GM18511 (cell line): ENCODE measurements around the gene MGMT.

Experiments
- ATAC-seq: cut with Tn5 transposase; IDR thresholded peaks from one replicate; pipeline ENCODE4 v1.9.1; 2021; ENCODE audit warnings: mild to moderate bottlenecking, moderate library complexity; ENCODE audit not compliant: unreplicated experiment

The MGMT gene

GRCh38 chr10:129678186-129678585 lies 211.1 kb downstream of the MGMT start:
- no peak for ATAC-seq

- no peak for ATAC-seq
Observed at GRCh38 chr10:129679207-129679606, 212.2 kb downstream of the MGMT start.

DNA sequence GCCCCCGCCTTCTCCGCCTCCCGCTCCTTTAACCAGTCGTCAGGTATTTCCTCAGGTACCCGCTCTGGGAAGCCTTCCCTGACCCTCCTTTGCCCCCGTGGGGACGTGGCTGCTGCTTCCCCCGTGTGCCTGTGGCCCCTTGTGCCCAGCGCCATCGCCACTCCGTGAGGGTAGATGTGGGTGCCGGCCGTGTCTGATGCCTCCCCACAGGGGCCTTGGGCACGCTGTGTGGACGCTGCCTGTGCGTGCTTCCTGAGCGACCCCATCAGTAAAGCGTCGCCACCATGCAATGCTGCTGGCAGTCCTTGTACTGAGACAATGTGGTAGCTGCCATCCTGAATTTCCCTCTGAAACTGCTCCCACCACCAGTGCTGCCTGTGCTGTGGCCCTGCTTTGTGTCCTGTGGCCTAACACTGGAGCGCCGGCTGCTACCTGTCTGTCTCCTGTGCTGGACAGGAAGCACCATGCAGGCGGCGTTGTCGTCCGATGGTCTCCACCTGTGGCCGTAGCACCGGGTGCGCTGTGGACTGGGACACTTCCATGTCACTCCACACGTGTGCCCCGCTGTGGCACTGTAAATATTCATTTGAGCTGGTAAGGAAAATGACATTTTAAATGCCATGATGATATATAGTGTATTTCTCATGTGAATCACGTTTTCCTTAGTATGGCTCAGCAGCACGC lies 213.8 kb downstream of the MGMT start:
- ATAC-seq = no peak

DNA sequence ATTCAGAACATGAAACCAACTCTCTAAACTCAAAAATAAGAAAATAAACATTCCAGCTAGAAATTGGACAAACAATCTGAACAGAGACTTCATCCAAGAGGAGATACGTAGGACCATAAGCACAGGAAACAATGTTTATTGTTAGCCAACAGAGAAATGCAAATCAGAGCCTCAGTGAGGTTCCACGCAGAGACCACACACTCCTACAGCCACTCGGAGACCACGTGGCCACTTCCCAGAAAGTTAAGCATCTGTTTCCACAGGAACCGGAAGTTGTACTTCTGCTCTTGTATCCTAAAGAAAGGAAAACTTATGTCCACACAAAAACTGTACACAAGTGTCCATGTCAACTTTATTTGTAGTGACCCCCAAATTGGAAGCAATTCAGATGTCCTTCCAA lies 214.8 kb downstream of the MGMT start:
- ATAC-seq = no peak

DNA sequence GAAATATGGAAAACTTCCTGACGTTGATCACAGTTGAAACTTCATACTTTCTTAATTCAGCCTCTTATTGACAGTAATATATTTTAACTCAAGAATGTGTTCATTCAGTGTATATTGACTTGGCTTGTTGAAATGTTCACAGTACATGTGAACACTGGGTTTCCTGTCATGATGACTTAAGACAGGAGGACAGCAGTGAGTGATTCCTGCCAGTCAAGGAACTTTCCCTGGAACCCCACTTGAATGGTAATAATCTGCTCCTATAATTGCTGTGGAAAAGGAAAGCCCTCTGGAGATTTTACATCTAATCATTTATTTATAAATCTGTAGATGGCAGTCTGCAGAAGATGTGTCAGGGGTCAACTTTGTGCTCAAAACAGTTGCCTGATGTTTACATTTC lies 216.5 kb downstream of the MGMT start:
- ATAC-seq = no peak

DNA sequence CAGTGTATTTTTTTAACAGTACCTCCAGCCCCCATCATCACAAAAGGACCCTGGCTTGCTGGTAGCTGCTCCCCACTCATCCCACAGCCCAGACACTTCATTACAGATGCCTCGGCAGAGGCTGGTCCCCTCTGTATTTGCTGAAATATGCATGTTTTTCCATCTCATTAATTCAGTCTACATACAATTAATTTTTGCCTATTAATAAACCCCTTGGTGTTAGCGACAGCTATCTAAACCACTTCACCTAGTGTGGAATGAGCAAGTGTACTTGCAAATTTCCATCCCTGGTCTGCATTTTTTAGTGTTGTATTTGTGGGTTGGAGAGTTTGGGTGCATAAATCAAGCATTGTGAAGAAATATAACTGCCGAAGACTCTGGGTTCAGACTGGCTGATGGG lies 216.9 kb downstream of the MGMT start:
- ATAC-seq = no peak

DNA sequence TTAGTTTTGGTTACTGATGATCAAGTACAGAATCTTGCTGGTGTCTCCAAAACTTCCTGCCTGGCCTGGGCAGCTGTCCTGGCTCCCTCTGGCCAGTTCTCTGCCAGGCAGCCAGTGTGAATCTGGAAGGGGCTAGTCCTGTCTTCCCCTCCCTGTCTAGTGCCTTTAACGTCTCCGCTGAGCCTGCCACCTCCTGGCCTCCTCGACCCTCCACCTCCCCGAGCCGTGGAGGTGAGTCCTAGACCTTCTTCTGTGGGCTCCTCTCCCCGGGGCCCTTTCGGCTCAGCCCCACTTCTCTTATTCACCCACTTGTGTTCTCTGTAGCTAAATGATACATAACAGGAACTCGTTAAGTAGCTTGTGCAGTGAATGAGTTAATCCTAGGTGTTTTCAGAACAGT lies 218.2 kb downstream of the MGMT start:
- no peak for ATAC-seq

DNA sequence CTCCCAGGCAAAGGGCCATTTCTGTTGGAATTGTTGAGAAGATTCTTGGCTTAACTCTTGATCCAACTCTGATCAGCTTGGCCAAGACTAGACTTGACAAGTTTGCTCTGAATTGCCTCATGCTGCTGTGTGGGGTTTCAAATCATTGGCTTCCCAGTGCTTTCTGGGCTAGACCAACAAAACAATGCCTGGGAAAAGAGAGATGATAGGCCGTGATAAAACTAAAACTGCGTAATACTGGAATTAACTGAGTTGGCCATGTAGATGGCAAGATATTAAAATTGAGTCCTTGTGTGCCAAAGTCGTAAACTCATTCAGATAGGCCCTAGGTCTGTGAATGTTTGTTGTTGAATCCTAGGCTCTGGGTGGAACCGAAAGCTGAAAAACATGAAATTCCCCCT lies 222.6 kb downstream of the MGMT start:
- ATAC-seq = no peak

DNA sequence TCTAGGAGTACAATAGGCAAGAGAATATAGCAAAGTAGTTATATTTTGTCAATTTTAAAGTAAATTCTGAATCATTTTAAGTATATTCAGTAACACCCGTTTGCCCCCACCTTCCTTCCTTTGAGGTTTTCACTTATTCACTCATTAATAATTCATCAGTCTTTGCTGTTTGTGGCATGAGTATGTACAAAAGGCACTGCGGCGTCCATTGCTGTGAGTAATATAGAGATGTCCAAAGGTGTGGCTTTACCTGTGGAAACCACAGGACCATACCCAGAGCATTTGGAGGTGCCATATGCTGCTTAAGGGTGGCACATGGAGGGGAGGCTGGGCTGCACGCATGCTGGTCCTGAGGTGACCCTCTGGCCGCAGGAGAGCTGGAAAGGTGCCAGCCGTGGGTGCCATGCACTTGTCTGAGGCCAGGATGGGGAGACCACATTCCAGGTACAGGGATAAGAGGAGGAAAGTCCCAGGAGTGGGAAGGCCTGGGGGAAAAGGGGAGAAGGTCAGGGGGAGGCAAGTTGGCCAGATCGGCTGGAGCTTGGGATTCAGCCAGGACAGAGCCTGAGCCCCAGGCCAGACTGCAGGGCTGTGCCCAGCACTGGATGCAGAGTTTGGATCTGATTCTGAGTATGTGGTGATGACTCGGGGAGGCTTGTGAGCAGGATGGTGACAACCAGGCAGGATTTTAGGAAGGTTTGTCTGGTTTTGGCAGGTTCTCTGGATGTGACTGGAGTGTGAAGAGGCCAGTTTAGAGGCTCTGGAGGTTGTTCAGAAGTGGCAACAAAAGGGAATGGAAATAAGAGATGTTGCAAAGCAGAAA lies 223.4 kb downstream of the MGMT start:
- no peak for ATAC-seq

DNA sequence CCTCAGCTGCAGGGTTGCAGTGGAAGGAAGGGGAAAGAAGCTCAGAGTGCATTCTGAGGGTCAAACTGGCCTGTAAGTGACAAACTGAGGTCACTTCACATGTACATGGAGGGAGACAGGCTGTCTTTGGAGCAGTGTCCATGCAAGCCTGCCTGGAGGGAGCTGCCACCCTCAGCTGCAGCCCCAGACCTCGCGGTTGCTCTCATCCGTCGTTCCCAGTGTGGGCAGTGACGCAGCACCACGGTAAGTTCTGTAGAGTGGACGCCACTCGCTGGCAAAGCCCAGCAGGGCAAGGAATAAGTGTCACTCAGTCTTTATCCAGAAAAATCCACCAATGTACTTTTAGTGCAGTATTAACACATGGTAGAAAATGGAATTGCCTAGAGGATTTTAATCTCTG lies 225.7 kb downstream of the MGMT start:
- ATAC-seq = no peak

GRCh38 chr10:129693382-129693781 lies 226.3 kb downstream of the MGMT start:
- no peak for ATAC-seq

GRCh38 chr10:129694184-129694583 lies 227.1 kb downstream of the MGMT start:
- no peak for ATAC-seq

GRCh38 chr10:129694691-129695243 lies 227.7 kb downstream of the MGMT start:
- ATAC-seq = no peak

DNA sequence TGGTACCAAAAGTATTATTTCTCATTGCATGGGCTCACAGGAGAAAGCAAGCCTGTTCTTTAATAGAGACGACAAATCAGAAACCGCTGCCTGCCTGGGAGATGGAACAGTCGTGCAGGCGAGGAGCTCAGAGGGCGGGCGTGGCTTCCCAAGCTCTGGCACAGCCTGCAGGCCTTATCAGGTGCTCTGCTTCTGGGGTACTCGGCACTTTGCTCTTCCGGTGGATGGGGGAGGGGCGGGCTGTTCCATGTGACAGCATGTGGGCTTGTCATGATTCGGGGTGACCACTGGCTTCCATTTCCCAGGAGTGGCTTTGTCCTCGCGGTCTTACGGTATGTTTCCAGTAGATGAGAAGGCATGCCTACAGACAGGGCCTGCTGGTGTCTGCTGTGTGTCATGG lies 228.6 kb downstream of the MGMT start:
- ATAC-seq = no peak

DNA sequence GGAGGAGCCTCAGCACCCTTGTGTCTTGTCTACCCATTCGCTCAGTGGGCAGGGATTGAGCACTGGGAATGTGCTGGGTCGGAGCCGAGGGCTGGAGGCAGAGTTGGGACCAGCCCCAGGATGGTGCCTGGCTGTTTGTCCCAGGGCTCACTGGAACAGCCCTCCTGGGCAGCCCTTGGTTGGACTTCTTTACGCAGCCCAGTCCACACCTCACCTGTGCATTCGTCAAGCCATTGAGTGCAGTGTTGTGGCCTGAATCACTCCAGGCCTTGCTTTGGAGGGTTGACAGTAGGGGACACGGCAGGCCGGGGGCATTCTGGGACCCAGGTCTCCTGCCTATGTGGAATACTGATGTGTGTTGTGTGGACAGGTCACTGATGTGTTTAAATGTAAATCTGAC lies 229.6 kb downstream of the MGMT start:
- ATAC-seq = no peak

DNA sequence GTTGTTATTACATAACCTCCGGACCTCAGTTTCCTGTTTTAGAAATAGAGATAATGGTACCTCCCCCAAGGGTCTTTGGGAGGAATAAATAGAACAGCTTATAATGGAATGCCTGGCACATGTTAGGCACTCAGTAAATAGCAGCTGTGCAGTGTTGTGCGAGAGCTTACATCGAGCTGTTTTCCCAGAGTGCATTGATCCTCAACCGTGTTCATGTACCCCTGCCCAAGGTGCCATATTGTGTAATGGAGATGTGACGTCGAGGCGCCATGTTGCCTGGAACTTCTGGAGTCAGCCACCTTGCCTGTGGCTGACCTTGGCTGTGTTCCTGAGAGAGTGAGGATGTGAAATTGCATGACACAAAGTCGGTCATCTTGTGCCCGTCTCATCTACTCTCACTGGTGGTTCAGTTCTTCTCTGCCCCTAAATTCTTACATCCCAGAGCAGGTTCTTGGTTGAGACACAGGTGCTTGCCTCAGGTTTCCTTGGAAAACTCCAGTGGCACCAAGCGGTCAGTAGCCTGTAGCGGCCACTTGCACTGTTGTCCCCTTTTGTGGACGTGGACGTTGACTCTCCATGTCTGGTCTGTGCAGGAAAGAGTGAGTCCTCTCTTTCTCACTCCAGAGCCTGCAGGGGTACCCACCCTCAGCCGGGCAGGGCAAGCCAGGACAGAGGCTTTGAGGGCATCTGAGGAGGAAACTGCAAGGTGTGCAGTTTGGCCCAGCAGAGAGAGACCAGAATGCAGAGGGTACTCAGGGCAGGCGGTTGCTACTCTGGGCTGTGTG lies 230.6 kb downstream of the MGMT start:
- no peak for ATAC-seq

DNA sequence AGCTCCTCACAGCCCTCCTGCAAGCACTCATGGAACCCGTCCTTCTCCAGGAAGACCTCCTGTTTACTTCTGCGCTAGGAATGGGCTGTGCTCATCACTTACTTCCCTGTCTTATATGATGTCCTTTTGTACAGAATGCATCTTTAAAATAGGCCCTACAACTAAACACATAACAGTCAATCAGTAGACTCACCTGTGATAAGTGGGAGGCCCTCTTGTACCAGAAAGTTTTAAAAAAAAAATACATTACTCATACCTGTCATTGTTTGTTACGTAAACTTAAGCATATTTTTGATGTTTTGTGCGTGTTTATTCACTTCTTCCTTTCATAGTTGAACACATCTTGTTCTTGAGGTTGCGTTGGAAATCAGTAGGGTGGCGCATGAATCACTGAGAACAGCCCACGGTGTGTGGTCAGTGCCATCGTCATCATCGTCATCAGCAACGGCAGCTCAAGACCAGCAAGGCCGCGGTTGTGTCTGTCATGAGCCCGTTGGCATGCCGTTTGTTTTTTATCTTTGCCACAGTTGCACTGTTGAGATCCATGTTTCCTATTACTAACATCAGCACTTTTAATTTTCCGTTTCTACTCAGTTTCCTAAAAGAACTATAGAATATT lies 232.8 kb downstream of the MGMT start:
- ATAC-seq = no peak

- no peak for ATAC-seq
Observed at GRCh38 chr10:129702605-129703004, 235.6 kb downstream of the MGMT start.

DNA sequence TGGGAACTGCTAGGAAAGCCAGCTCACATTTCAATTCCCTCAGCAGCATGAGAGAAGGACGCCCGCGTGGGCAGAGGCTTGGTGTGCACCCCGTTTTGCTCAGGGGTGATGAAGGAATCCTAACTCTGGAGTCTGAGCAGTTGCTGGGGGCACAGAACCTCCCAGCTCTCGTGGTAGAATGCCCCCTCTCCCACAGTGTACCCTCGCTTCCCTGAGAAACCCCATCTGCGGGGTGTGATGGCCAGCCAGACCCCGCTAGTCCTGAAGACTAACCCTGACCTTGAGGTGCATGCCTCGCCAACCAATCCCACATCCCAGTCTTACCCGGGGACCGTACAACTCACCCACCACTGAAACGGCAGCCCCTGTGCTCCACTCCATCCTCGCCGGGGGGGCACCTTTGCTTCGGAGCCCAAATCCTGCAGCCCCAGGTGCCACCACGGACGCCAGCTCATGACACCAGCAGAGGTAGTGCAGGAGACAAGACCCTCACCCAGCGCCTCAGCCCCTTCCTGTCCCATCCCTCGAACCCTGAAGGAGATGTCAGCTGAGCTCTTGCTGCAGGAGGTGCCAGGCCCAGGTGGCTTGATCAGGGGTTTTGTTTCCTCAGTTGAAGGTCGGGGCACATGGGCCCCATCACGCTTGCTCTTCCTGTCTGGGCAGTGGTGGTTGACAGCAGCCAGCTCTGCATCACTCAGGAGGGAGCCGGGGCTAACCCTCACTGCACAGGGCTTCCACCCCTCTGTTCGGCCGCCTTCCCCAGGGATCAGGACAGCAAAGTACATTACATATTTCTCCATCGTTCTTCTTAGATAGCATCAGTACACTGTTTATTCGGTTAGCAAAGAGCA lies 236.5 kb downstream of the MGMT start:
- no peak for ATAC-seq

DNA sequence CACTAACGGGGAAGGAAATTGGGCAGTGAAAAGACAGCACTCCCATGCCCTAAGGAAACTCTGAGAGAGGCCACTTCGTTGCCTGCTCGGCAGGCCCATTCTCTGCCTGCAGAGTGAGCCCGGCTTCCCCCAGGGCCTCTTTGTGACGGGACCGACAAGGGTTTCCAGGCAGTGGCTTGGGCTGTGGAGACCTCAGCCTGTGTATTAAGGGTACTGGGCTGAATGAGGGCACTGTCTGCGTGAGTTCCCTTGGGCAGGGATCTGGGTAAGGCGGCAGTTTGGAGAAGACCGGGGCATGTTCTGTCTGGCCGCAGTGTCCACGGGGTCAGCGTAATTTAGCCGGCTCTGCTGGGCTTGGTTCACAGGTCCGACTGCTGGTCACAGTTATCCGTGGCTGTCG lies 237.2 kb downstream of the MGMT start:
- ATAC-seq = no peak
